HG03045 (cell line): ENCODE data around the gene B3GNT5.
"Not testable (repeated sequence)": the region's sequence is repeated elsewhere in the genome, so short reads cannot be mapped to it uniquely, and the experiment has no call there.

ENCODE experiments used
- ATAC-seq: cut with Tn5 transposase; IDR thresholded peaks from one replicate; pipeline ENCODE4 v1.9.1; 2021; ENCODE audit warnings: mild to moderate bottlenecking, moderate library complexity; ENCODE audit not compliant: unreplicated experiment

The B3GNT5 gene

DNA sequence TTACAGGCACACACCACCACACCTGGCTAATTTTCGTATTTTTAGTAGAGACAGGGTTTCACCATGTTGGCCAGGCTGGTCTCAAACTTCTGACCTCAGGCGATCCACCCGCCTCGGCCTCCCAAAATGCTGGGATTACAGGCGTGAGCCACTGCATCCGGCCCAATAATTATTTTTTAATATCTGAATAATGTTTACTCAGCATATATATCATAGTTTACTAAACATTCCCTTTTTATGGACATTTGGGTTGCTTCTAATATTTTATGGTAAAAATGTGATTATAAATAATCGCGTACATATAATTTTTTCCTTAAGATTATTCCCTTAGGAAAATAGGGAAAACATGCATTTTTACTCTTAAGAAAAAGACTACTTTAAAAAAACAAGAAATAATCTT is 22.8 kb upstream of the B3GNT5 start:
- not testable (repeated sequence) for ATAC-seq

DNA sequence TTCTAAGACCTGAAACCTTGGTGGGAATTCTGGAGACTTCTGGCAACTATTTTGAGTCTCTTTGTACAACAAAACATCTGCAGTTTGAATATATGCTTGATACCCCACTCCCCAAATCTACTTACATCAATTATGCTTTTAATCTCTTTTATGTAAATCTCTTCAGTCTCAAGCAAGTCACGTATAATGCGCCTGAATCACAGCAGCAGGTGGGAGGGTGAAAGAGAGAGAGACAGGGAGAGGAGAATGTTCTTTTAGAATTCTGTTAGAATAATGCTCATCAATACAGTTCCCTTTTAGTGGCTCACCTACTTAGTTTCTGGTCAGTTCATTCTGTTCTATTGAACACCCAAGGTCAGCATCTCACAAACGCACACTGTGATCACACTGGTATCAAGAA is 22.2 kb upstream of the B3GNT5 start:
- ATAC-seq = no peak

DNA sequence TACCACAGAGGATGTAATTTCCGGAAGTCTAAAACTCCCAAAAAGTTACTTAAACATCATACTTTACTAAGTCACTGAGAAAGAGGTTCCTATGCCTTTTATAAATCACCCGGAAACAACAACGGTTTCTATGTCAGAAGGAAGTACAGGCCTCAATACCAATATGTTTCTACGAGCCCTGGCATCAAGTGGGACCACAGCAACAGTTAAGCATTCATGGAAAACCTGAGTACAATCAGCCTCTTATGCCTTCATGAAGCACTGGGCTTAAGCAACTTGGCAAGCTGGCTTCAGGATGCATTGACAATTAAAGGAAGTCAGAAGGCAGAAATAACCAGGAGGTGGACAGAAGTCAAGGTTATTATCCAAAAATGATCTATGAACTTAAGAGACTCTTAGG is 19.1 kb upstream of the B3GNT5 start:
- ATAC-seq = no peak

DNA sequence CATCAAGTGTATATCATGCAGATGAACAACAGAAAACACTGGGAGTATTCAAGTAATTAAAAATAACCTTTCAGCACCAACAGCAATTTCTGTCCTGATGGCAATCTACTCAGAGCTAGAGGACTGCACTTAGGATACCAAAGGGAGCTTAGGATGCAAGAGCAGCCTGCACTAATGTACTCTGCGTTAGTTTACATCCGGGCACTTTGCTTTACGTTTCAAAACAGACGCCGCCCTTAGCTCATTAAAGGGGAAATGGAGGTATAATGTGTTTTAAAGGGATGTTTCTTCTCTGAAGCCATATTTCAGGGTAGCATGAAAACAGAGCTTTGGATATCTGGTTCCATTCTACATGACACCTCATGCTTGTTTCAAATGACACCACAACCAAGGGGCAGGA is 14.0 kb upstream of the B3GNT5 start:
- no peak for ATAC-seq

GRCh38 chr3:183242431-183242830 is 10.6 kb upstream of the B3GNT5 start:
- ATAC-seq = no peak

DNA sequence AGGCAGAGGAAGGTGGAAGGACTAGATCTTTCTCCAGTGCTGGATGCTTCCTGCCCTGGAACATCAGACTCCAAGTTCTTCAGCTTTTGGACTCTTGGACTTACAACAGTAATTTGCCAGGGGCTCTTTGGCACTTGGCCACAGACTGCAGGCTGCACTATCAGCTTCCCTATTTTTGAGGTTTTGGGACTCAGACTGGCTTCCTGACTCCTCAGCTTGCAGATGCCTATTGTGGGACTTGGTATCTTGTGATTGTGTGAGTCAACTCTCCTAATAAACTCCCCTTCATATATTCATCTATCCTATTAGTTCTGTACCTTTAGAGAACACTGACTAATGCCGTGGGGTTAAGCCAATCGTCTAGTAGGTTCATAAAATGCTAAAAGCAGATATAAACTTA is 8.8 kb upstream of the B3GNT5 start:
- no peak for ATAC-seq

- no peak for ATAC-seq
Observed at GRCh38 chr3:183244981-183245476, 8.0 kb upstream of the B3GNT5 start.

DNA sequence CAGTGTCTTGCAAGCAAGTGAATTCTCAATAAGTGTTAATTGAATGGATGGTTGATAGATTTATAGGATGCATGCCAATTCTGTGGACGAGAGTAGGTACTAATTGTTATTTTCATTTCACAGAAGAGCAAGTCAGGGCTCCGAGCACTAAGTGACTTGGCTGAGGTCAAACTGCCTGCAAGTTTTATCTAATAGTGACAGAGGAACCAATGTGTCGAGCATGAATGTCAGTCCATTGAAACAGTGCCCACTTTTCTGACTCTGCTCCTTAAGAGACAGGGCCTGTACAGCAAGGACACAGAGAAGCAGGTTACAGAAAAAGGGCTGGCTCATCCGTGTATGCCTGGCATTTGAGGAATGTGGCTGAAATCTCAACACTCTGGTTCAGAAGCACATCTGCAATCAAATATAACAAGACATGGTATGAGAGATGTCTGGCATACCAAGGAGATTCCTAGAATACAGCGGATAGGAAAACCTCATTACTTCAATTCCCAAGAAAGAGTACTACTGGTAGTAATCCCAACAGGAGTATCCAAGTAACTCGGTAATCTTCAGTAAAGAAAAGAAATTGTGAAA is 6.0 kb upstream of the B3GNT5 start:
- no peak for ATAC-seq

GRCh38 chr3:183249006-183249718 is 3.9 kb upstream of the B3GNT5 start:
- no peak for ATAC-seq

DNA sequence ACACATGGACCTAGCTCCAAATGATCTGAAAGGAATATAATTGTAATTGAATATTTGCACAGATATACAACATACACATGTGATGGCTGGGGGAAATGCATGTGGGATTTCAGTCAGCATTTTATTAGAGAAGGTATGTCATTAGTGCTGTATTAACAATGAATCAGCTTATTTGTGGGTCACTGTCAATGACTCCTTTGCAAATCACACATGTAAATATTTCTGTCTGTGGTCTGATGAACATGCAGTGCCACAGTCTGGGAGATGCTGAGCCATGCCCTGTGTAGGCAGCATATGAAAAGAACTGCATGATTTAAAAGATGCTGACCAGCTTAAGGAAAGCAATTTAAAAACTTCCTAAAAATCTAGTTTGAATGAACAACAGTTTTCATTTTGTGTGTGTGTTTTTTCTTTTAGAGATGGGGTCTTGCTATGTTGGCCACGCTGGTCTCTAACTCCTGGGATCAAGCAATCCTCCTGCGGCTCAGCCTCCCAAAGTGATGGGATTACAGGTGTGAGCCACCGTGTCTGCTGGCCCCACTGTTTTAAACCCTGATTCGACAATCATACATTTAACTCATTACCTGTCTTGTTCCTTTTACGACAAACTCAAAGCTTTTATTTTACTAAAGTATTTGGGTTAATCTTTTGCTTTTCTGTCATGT is 803 bp upstream of the B3GNT5 start:
- no peak for ATAC-seq

DNA sequence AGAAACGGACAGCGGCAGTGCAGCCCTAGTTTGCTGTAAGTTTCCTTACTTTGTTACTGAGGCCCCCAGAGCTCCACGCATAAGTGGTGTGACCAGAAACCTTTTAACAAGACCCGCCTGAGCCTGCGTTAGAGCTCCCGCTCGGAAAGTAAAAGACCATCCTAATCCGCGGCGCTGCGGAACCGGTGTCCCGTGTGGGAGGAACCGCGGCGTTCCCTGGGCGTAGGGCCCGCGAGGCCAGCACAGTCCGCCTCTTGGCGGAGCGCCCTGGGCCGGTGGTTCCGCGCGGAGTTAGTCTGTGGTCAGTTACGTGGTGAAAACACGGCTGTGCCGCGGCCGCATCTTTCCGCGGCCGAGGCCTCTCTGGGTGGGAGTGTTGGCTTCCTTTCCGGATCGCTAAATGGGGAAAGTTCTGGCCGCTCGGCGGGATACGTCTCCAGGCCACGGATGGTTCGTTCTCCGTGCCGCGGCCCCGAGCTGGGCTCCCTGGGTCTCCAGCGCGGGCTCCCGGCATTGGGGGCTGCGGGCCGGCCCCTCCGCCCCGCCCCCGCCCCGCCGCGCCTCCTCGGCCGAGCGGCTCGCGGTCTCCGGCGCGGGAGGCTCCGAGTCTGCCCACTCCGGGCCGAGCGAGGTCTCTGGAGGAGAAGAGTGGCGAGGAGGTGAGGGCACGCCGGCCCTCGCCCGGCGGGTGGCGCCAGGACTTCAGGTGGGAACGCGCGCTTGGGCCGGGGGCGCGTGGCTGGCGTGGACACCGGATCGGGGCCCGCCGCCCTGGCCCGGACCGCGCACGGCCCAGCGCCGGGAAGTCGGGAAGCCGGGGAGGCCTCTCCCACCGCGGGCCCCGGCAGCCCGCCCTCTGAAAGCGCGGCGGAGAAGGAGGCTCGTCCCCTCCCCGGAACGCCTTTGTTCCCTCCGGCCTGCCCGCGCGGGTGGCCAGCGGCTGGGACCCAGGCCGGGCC is 754 bp downstream of the B3GNT5 start:
- ATAC-seq = no peak

- ATAC-seq = no peak
Observed at GRCh38 chr3:183254487-183255347, 1.7 kb downstream of the B3GNT5 start.

DNA sequence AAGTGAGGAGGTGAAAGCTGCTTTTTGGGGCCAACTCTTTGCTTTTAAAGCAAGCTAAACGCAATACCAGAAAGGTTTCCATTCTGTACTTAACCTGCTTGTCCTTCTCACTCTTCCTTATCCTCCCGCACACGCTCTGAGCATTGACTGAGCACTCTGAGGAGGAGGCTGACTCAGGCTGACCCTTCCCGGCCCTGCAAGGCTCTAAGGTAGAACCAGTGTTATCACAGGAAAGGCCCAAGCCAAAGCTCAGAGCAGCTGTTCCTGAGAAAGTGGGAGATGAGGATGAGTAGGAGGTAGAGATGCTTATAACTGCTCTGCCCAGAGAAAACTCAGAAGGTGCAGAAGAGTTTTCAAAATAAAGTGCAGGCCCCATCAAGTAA is 2.3 kb downstream of the B3GNT5 start:
- no peak for ATAC-seq

- ATAC-seq = no peak
Observed at GRCh38 chr3:183259087-183259486, 6.0 kb downstream of the B3GNT5 start.

GRCh38 chr3:183259621-183260020 is 6.6 kb downstream of the B3GNT5 start:
- ATAC-seq = no peak

GRCh38 chr3:183260167-183260904 is 7.3 kb downstream of the B3GNT5 start:
- ATAC-seq = no peak

DNA sequence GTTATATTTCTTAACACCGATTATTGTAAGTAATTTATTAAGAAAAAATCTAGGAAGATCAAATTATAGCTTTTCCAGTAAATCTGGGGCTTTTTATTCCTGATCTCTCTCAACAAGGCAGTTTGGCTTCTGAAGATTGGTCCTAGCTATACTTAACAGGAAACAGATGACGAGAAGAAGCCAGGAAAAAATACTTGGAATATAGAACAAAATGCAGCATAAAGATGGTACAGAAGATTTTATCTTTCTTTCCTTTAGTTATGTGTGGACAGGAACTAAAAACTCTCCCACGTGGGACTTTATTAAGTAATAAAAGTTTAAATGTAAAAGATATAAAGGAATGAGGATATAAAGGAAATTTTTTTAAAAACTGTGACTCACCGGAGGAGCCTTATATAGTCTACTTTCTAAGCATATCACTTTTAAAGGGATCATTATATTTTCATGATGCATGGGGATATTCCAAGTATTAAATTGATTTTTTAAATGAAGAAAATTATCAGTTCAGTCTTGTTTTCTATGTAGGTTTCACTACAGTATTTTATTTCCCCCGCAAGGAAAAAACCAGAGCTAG is 8.2 kb downstream of the B3GNT5 start:
- no peak for ATAC-seq

DNA sequence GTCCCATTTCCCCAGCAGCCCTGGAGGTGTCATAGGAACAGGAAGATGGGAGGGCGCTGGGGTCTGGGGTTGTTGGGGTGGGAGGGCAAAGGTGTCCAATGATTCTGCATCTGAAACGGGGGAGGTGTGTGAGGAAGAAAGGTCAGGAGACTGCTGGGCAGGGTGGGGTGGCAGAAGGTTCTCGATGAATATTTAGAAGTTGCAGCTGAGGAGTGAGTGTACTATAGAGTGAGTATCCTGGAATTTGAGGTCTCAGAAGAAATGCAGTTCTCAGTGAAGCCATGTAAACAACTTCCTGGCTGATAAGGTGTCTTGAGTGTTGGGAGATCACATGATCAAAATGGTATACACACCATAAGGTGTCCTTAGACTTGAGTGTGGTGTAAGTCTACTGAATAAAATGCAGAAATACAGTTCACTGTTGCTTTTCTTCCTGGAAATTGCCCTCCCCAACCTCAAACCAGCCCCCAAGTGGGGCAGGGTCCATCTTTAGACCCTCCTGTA is 9.9 kb downstream of the B3GNT5 start:
- ATAC-seq = no peak

DNA sequence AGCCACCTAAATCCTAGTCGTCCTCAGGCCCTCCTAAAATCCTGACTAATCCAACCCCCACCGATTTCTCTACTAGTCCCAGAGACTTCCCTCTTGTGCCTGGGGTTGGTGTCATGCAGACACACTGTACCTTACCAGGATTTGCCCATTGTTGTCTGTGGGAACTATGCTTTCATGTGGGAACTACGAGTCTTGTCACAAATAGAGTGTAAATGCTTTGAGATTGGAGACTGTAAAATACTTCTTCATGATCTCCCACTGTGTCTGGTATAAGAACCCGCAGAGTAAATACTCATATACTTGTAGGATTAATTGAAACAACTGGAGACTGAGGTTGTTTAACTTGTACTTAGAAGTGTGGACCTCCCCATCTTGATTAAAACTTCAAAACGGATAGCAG is 11.2 kb downstream of the B3GNT5 start:
- ATAC-seq = no peak
